Hematopoietic multipotent progenitor cell treated with erythropoietin and hydrocortisone succinate and interleukin-3 and kit ligand, for 17 days (in vitro differentiated cells): ENCODE measurements around the gene BCAT1.
A peak's percentile ranks its signal among the peaks of the same experiment; 100 is the strongest.
"Not testable (repeated sequence)": the region's sequence is repeated elsewhere in the genome, so short reads cannot be mapped to it uniquely, and the experiment has no call there.

ENCODE experiments used
- DNase-seq: peaks from one replicate; pipeline ENCODE4 v3.0.0-alpha.2; 2015; ENCODE audit warnings: low spot score

The BCAT1 gene

DNA sequence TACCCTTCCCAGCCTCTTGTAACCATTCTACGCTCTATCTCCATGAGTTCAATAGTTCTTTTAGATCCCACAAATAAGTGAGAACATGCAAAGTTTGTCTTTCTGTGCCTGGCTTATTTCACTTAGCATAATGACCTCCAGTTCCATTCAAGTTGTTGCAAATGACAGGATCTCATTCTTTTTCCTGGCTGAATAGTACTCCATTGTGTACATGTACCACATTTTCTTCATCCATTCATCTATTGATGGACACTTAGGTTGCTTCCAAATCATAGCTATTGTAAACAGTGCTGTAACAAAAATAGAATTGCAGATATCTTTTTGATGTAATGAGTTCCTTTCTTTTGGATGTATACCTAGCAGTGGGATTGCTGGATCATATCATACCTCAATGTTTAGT is 139.6 kb downstream of the BCAT1 start:
- not testable (repeated sequence) for DNase-seq

DNA sequence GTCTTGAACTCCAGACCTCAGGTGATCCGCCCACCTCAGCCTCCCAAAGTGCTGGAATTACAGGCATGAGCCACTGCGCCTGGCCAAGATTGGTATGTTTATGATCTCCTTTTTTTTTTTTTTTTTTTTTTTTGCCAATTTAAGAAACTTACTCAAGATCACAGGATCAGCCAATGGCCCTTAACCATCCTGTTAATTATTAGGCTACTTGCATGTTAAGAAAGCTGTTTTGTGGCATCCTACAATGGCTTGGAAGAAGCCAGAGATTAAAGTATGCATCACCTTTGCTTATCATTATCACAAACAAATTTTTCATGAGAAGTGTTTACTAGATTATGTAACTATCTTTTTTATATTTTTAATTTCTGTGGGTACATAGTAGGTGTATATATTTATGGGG is 140.2 kb downstream of the BCAT1 start:
- no peak for DNase-seq

DNA sequence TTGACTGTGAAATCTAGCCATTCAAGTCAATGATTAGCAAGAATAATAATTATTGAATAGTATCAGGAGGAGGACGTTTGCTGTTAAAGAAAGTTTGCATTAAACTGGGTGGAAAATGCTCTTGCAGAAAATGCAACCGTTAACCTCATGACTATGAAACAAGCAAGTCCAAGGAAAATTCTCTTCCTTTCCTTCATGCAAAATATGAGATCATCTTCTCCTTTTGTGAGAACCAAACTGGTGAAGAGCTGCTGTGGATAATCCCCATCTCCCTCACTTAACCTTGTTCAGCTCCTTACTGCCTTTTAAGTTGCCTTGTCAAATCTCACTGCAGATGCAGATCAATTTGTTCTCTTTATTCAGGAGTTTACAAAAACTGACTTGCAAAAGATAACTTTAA is 142.5 kb downstream of the BCAT1 start:
- no peak for DNase-seq

DNA sequence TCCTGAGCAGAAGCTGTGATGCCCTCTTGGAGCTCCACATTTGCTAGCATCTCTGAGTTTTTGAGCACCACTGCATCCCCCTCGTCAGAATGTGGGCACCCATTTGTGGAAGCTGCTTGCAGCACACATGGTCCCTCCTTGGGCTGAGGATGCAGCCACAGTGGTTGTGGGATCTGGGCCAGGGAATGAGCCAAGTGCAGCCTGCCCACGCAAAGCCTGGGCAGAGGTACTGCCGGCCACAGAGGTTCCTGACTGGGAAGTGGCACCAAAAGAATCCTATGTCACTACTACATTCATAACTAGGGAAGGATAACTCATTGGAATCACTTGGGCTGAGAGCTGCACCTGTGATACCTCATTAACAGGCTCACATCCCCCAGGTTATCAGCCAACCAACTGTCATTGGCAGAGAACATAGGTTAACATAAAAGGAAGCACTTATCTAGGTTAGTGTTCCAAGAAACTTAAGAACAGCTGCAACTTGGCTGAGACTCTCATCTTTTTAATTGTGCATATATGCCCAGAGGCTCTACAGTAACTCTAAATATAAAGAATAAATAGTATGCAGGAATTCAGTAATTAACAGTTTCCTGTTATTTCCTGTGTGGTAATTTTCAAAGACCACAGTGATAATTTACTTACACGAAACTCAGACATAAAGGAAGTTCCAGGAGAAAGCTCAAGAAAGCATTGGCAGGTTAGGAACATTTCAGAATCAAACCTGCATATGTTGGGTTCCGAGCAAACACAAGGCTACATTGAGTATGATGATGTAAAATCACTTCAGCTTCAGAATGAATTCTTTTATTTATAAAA is 145.3 kb downstream of the BCAT1 start:
- no peak for DNase-seq

DNA sequence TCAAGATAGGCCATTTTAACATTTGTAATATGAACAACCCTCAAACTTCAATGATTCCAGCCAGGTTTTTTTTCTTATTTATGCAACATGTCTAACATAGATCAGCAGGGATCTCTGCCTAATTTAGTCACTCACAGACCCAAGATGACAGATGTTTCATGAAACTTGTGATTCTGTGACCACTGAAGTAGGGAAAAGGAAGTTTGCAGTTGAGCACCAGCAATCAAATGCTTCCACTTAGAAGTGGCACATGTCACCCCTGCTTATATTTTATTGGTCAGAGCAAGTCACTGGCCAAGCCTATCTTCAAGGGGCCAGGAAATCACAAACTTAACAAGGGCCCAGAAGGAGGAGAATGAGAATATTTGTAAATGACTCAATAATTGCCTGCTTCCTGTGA is 150.6 kb downstream of the BCAT1 start:
- no peak for DNase-seq

DNA sequence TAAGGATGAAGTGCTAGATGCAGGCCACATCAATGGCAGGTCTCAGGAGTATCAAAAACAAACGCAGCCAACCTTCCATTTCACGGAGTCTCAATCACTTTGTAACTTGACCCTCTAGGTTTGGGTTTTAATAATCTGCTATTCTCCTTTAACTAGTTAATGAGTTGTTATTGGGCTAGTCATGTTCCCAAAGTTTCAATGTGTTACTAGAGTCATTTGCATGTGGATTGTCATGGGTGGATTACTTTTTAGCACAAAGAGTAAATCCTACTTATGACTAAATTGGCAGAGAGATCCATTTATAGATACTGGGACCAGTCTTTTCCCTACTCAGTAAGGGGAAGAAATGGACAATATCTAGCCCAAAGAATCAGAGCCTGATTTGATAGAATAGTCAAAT is 151.0 kb downstream of the BCAT1 start:
- no peak for DNase-seq

DNA sequence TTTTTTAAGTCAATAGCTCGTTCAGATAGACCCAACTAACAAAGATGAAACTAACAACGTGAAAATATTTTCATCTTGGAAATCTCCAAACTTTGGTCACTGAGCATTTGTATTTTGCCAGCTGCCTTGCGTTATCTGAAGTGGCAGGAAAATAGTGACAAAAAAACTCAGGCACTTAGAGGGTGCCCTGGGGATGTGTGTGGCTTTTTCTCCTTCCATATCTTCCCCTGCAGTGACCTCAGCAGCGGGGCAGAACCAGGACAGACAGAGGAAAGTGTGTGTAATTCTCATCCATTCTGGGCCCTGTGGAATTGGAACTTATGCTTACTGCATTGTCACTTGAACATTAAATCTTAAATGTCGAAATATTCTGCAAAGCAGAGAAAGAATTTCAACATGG is 152.0 kb downstream of the BCAT1 start:
- no peak for DNase-seq

DNA sequence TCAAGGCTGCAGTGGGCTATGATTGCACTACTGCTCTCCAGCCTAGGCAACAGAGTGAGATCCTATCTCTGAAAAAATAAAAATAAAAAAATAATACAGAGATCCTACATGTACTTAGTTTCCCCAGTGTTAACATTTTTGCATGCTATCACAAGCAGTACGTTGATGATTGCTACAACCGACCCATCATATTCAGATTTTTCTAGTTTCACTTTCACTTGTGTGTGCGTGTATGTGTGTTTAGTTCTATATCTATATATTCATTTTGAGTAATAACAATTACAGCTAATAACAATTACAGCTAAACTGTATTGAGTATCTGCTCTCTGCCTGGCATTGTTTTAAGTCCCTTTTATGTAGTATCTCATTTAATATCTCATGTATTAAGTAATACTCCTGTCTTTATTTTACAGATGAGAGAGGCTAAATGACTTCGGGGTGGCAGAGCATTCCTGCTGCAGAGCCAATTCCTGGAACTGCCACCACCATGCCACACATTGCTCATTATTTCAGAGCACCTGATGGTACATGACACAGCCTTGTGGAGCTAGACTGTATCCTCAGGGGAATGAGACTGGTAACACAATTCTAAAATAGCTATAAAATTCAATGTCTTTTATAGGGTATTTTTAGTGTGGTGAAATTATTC is 153.1 kb downstream of the BCAT1 start:
- peak; percentile 10 for DNase-seq

DNA sequence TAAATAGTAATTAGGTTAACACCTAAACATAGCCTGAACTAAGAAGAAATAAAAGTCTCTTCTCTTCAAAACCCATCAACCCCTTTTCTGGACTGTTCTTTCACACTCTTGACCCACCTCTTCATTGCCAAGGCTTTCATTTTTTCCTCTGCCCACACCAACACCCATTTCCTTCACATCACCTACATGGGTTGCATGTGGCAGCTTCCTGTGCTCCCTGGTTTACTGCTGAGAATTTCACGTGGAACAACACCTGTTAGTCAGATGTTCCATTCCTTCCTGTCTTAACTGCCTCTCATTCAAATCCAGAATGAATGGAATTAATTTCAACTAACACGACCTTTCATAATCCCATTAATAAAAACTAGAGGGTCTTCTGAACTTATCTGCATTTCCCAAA is 157.3 kb downstream of the BCAT1 start:
- no peak for DNase-seq

DNA sequence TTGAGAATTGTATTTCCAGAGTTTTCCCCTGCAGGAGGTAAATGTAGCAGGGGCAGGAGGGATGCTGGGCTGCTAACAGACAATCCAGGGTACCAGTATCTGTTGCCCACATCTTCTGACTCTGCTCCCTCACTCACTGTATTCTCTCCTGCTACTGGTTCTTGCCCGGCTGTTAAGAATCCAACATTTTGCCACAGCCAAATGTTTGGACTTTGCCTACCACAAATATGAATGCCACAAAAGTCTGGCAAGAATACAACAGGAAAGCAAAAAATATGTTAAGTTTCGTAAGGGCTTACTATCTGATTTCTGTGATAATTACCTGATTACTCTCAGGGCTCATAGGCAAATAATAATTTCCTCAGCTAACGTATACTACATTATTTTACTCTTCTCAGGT is 160.0 kb downstream of the BCAT1 start:
- no peak for DNase-seq

DNA sequence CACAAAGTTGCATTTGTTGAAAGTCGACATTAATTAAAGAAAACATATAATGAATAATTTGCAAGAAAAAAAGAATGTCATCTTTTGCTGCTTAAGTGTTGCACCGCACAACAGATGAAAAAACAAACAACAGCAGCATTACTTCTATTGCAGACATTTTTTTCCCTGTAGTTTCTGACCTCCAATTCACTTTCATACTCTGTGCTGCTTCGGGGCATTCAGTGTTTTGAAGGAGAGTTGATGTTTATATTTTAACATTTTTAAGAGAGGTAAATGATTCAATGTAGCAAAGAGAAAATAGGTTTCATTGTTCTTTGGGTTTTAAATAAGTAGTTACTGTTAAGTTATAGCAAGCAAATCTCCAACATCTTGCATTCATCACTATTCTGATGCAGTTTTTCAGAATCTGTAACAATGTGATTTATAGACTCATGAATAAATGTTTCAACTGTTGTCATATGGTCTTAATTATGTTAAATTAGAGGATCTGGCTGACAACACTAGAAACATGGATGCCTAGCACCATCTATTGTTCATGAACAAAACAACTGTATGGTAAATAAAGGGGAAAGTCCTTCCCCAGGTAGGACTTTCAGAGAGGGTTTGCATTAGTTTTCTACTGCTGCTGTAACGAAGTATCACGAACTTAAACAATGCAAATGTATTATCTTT is 168.1 kb downstream of the BCAT1 start:
- no peak for DNase-seq

DNA sequence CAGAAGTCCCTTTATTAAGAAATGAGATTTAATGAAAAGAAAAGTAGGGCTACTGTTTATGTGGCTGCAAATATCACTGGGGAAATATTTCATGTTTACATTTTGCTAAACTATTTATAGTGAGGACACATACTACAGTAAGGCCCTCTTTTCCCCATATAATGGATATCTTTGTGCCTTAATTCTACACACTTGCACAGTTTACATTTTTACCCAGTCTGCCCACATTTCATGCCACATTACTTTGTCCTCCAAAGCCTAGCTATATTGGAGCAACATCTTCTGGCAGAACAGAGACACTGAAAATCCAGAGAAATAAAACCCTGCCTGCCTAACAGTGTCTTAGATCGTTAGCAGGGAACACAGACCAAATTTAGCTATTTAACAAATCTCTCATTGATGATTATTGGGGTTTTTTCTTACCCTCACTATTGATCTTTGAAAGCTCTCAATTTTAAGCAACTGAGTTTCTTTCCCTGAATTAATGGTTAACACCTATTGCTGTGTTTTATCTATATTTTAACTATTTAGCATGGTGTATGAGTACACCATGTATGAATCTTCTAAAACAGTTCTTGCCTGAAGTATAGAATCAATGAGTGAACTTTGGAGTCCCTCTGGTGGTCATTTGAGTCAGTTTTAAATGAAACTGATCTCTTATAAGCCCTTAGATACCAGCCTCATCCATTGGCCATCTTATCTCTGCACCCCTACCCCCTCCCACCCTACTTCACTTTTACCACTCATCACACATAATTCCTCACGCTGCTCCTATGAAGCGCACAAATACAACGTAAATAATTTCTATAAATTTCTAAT is 170.2 kb downstream of the BCAT1 start:
- no peak for DNase-seq

DNA sequence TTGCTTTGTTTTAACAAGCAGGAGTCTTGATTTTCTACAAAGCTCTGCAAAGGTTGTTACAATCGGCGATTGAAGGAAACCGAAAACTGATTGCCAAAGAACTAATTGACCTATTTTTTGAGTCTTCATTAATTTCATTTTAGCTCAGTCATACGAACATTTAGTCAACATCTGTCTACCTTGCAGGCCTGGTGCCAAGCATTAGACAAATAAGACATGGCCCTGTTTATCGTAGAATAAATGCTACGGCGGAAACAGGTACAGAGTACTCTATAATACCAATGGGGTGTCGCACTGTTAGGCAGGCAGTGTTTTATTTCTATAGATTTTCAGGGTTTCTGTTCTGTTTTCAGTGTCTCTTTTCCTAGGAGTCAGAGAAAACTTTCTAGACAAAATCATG is 171.5 kb downstream of the BCAT1 start:
- no peak for DNase-seq

DNA sequence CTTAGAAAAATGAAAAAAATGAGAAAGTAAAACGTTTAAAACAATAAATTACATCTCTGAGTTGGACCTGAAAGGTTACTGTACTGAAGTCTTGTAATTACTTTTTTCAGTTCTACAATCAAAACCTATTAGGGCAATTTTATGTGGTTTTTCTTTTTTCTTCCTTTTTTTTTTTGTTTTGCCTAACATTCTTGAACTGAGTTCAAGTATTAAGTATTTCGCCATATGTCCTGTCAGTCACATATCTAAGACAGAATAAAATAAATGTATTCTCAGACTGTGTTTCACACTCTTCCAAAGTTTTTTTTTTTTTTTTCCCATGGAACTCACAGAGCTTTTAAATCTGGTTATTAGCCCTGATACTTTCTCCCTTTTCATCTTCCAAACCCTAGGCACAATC is 172.0 kb downstream of the BCAT1 start:
- no peak for DNase-seq

DNA sequence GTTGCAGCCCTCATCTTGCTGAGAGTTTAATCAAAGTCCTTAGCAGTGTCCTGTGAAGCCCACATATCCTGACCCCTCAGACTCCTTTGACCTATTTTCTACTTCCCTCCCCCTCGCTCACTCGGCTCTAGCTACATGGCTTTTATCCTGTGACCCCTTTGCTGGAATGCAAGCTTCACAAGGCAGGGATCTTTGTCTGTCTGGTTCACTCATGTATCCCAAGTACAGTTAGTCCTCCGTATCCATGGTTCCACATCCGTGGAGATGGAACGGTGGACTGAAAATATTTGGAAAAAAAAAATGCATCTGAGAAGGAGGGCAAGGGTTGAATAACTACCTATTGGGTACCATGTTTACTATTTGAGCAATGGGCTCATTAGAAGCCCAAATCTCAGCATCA is 173.8 kb downstream of the BCAT1 start:
- DNase-seq, result no peak

DNA sequence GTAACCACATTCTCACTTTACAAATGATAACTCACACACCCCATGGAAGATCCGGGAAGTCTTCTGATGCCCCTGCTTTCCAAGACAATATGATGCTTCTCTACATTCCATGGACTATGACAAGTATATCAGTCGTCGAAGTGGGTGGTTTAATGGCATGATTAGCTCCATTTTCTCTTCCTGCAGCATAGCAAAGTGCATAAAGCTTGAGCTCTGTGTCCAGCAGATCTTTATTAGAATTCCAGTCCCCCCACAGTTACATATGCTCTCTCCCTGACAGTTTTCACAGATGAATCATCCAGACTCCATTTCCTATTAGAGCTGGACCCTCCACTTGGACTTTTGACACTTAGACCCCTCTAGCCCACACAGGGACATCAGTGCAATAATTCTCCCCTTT is 174.9 kb downstream of the BCAT1 start:
- no peak for DNase-seq

DNA sequence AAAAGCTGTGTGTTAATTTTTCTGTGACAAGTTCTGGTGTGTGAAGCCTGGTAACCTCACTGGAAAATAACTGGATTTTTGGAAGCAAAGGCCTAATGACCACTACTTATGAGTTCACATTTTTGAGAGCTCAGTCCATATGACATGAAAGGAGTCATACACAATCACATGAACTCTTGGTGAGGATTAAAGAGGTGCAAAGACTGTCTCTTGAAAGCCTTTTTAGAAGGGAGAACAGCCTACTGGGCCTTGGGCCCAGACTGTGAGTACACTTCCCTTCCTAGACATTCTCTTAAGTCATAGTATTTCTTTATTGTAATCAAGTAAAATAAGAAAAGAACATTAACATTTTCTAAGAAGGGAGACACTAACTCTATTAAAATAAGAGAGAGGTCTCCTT is 176.1 kb downstream of the BCAT1 start:
- no peak for DNase-seq

DNA sequence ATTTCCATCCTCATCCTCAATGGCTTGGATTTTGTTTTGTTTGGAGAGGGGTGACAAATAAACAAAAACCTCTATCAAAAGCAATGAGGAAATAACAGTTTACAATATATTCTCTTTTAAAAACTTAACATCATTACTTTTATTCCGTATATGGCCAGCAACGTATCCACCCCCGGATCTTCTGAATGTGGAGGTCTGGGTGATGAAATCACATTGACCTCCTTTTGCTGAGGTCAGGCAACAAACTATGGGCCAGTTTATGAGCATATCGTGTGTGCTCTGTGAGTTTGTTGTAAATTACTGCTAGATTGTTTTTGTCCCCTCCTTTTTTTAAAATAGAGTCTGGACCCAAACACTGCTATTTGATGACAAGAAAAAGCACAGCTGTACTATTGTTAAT is 178.1 kb downstream of the BCAT1 start:
- DNase-seq, result no peak

DNA sequence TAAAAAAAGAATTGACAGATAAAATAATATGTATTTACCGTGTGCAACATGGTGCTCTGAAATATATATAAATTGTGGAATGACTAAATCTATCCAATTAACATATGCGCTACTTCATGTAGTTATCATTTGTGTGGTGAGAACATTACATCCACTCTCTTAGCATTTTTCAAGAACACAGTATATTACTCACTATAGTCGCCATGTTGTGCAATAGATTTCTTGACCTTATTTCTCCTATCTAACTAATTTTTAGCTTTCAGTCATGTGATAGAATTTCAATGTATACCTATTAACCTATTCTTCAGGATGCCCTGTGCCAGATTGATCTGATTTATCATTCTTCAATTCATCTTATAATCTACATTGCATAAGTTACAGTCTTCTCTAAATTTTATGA is 178.6 kb downstream of the BCAT1 start:
- DNase-seq, result no peak

DNA sequence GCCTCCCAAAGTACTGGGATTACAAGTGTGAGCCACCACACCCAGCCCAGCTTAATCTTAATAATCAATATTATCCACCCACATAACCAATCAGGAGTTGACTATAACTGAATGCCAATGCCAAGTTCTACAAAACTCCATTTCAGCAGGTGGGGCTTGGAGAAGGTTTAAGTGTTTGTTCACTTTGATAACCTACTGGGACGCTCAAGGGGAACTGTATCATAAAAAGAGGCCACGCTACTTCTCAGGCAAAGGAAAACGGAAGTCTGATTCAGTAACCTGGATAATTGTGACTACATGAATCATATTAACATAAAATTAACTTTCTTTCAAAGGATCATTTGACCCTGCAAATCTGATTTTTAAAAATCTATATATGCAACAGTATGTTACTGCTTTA is 179.2 kb downstream of the BCAT1 start:
- no peak for DNase-seq

DNA sequence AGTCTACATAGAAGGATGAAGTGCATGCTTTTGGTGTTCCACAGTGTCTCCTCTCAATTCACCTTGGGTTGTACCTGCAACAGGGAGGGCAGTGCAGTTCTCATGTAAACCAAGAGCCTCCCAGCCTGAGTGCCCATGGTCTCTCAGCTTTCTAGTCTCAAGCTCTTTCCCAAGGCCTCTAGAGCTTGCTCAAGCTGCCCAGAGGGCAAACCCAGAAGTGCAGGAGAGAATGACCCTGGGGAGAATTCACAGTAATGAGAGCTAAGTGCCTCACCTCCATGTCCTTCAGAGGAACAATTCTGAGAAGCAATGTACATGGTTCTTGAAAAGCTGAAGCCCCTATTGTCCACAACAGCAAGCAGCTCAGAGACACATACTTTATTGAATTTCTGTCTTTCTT is 180.5 kb downstream of the BCAT1 start:
- DNase-seq, result no peak

DNA sequence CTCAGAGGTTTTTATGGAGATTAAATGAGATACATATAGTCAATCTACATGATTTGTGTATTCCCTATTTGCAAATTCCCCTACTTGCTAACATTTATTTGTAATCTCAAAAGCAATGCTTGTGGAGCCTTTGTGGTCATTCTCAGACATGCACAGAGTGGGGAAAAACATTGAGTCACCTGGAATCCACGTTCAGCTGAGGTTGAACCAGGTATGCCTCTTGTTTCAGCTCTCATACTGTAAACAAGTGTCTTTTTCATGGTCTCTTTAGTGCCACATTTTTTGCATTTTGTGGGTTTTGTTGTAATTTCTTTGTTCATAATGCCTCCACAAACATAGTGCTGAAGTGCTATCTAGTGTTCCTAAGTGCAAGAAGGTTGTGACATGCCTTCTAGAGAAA is 181.9 kb downstream of the BCAT1 start:
- no peak for DNase-seq

DNA sequence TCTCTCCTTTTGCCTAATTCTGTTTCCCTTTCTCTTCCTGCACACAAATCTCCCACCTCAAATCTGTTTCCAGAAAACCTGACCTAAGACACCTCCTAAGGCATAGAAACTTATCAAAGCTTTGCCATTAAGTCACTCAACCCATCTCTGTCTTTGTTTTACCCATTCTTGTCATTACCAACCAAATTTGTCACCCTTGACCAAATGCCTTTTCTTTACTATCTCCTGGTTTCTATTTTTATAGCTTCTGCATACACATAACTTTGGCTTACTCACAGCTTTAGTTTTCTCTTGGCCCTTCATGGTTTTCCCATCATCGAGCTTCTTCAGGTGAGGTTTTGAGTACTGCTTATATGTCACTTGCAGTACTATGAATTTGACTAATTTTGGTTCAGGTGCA is 184.2 kb downstream of the BCAT1 start:
- DNase-seq, result no peak
